Endothelial cell (in vitro differentiated cells): Measurements from ENCODE around the gene SIGLEC1. TPM values are rescaled to one million over a fixed set of nuclear protein-coding genes. Genes with fewer than 3 reads are reported as not detected.

Source experiments
- DNase-seq: peaks from one replicate; pipeline ENCODE4 v3.0.0; 2021; ENCODE audit warnings: low spot score
- H3K27ac Mint-ChIP-seq: one replicate; pipeline ENCODE4 v1.8.0; 2021; ENCODE audit warnings: mixed read lengths, inconsistent platforms; ENCODE audit not compliant: unreplicated experiment
- H3K27me3 Mint-ChIP-seq: one replicate; pipeline ENCODE4 v1.8.0; 2021; ENCODE audit warnings: mild to moderate bottlenecking, moderate library complexity, mixed read lengths, inconsistent platforms; ENCODE audit not compliant: unreplicated experiment
- H3K36me3 Mint-ChIP-seq: one replicate; pipeline ENCODE4 v1.8.0; 2021; ENCODE audit warnings: mild to moderate bottlenecking, low read depth, mixed read lengths, inconsistent platforms; ENCODE audit not compliant: unreplicated experiment
- H3K4me1 Mint-ChIP-seq: one replicate; pipeline ENCODE4 v1.8.0; 2021; ENCODE audit warnings: mild to moderate bottlenecking, mixed read lengths, inconsistent platforms; ENCODE audit not compliant: unreplicated experiment
- H3K4me3 Mint-ChIP-seq: one replicate; pipeline ENCODE4 v1.8.0; 2021; ENCODE audit warnings: mild to moderate bottlenecking, mixed read lengths, inconsistent platforms; ENCODE audit not compliant: unreplicated experiment
- H3K9me3 Mint-ChIP-seq: one replicate; pipeline ENCODE4 v1.8.0; 2021; ENCODE audit warnings: mixed read lengths, inconsistent platforms; ENCODE audit not compliant: unreplicated experiment
- CTCF ChIP-seq: fragments of 200-600 bp; sonication (generic); IDR thresholded peaks from one replicate; pipeline ENCODE4 v1.5.0; 2021; ENCODE audit warnings: antibody characterized with exemption; ENCODE audit not compliant: unreplicated experiment
- total RNA-seq: library from RNA; stranded (reverse); fragmentation: NEBNext Ultra II Directional; extraction: Animal tissue kit (Norgen Biotek cat#: 25700); gene quantifications from one replicate; pipeline ENCODE4 v1.2.1, GENCODE V29; 2021; ENCODE audit not compliant: unreplicated experiment

The SIGLEC1 gene
- total RNA-seq, 1 donor from 2014 or later: not detected

- no peaks in the 10 kb centered on the region for H3K9me3 Mint-ChIP-seq
- TF ChIP-seq CTCF: no peak
- H3K4me1 Mint-ChIP-seq: no peaks in the 10 kb centered on the region
- H3K27ac Mint-ChIP-seq: no peak overlapping the region
- H3K36me3 Mint-ChIP-seq: no peaks in the 10 kb centered on the region
- peaks cover 3% of the 10 kb centered on the region for H3K27me3 Mint-ChIP-seq
- DNase-seq: no peak
- H3K4me3 Mint-ChIP-seq: no peak overlapping the region
Observed at GRCh38 chr20:3693376-3693775, 19.0 kb downstream of the SIGLEC1 start.

GRCh38 chr20:3692706-3693294 is 19.6 kb downstream of the SIGLEC1 start:
- H3K9me3 Mint-ChIP-seq: no peaks in the 10 kb centered on the region
- H3K36me3 Mint-ChIP-seq: no peaks in the 10 kb centered on the region
- no peak overlapping the region for H3K27ac Mint-ChIP-seq
- H3K4me1 Mint-ChIP-seq: no peaks in the 10 kb centered on the region
- H3K4me3 Mint-ChIP-seq: no peak overlapping the region
- no peak for DNase-seq
- no peak for TF ChIP-seq CTCF
- peaks cover 3% of the 10 kb centered on the region for H3K27me3 Mint-ChIP-seq

- Mint-ChIP-seq H3K27me3 (peaks cover 3% of the 10 kb centered on the region), H3K36me3 (no peaks in the 10 kb centered on the region), H3K9me3 (no peaks in the 10 kb centered on the region), H3K4me3 (no peak overlapping the region), H3K27ac (no peak overlapping the region), H3K4me1 (no peaks in the 10 kb centered on the region)
- DNase-seq: no peak
- TF ChIP-seq CTCF: no peak
Observed at GRCh38 chr20:3691897-3692296, 20.5 kb downstream of the SIGLEC1 start.

- H3K27ac Mint-ChIP-seq: no peak overlapping the region
- H3K9me3 Mint-ChIP-seq: no peaks in the 10 kb centered on the region
- DNase-seq: no peak
- peak overlapping the region; percentile 70 for H3K4me3 Mint-ChIP-seq
- H3K27me3 Mint-ChIP-seq: peaks cover 3% of the 10 kb centered on the region
- no peaks in the 10 kb centered on the region for H3K36me3 Mint-ChIP-seq
- no peak for TF ChIP-seq CTCF
- H3K4me1 Mint-ChIP-seq: no peaks in the 10 kb centered on the region
Observed at GRCh38 chr20:3691306-3691705, 21.1 kb downstream of the SIGLEC1 start.

- Mint-ChIP-seq H3K27me3 (peaks cover 3% of the 10 kb centered on the region), H3K27ac (no peak overlapping the region), H3K9me3 (no peaks in the 10 kb centered on the region), H3K4me3 (no peak overlapping the region), H3K4me1 (no peaks in the 10 kb centered on the region), H3K36me3 (no peaks in the 10 kb centered on the region)
- no peak for TF ChIP-seq CTCF
- DNase-seq: no peak
Observed at GRCh38 chr20:3690413-3690812, 22.0 kb downstream of the SIGLEC1 start.
